H1 (cell line): ENCODE measurements around the gene ZFHX2. TPM values are rescaled to one million over a fixed set of nuclear protein-coding genes. Genes with fewer than 3 reads are reported as not detected.

Experiments used
- CBX5 ChIP-seq: fragments of 300-800, 300-1000 bp; sonication (generic); IDR thresholded peaks from 2 replicates; pipeline ENCODE4 v1.7.1; 2016; ENCODE audit warnings: antibody characterized with exemption, low read length, low read depth
- CHD7 ChIP-seq: fragments of 300-600 bp; sonication (generic); IDR thresholded peaks from 2 replicates; pipeline ENCODE4 v1.7.1; 2012; ENCODE audit warnings: low read length, moderate library complexity, mild to moderate bottlenecking, inconsistent platforms; ENCODE audit not compliant: insufficient replicate concordance
- EZH2 ChIP-seq: fragments of 200-600 bp; sonication (generic); IDR thresholded peaks from 2 replicates; pipeline ENCODE4 v1.7.1; 2012; ENCODE audit warnings: low read depth, mild to moderate bottlenecking, moderate library complexity, low read length, inconsistent platforms; ENCODE audit not compliant: severe bottlenecking
- KDM5A ChIP-seq: fragments of 200-600 bp; IDR thresholded peaks from 2 replicates; pipeline ENCODE4 v1.7.1; 2012; ENCODE audit warnings: mild to moderate bottlenecking, low read length, inconsistent platforms, mixed read lengths
- POU5F1 ChIP-seq: IDR thresholded peaks from 2 replicates; pipeline ENCODE4 v1.6.1; 2011; ENCODE audit warnings: low read depth, mild to moderate bottlenecking, low read length, moderate library complexity
- SP2 ChIP-seq: IDR thresholded peaks from 2 replicates; pipeline ENCODE4 v1.6.1; 2012; ENCODE audit warnings: mild to moderate bottlenecking, low read length, inconsistent platforms
- SP4 ChIP-seq: IDR thresholded peaks from 2 replicates; pipeline ENCODE4 v1.6.1; 2012; ENCODE audit warnings: low read length, inconsistent platforms
- TAF1 ChIP-seq: IDR thresholded peaks from 2 replicates; pipeline ENCODE4 v1.6.1; 2011; ENCODE audit warnings: mild to moderate bottlenecking, low read depth, low read length
- USF2 ChIP-seq: IDR thresholded peaks from 2 replicates; pipeline ENCODE4 v1.6.1; 2011; ENCODE audit warnings: low read length, improper control_type of control experiment
- polyA plus RNA-seq, 7 experiments: library from polyadenylated mRNA; depleted of rRNA in 3 of 7; stranded (reverse) in 5 of 7; unstranded in 2 of 7; fragments of >200 nt in 5 of 7; fragments of 200-250 nt in 2 of 7; gene quantifications; 1 replicate in 5 of 7; 2 replicates in 1 of 7; 4 replicates in 1 of 7; pipeline versions ENCODE4 v1.2.1 to v1.2.3, GENCODE V29; 2011 to 2013; ENCODE audit warnings: missing spikeins in 2 of 7, mixed read lengths in 2 of 7
- total RNA-seq: library from RNA; stranded (reverse); fragmentation: NEBNext Ultra II Directional; extraction: Animal tissue kit (Norgen Biotek cat#: 25700); gene quantifications from 2 replicates; pipeline ENCODE4 v1.2.1, GENCODE V29; 2021

Gene ZFHX2
- total and polyA plus RNA-seq, 2 of the 8 experiments (the other 6 are each of a cell fraction or from before 2014, with no cell fraction given), result 2.7 to 27.0 TPM

DNA sequence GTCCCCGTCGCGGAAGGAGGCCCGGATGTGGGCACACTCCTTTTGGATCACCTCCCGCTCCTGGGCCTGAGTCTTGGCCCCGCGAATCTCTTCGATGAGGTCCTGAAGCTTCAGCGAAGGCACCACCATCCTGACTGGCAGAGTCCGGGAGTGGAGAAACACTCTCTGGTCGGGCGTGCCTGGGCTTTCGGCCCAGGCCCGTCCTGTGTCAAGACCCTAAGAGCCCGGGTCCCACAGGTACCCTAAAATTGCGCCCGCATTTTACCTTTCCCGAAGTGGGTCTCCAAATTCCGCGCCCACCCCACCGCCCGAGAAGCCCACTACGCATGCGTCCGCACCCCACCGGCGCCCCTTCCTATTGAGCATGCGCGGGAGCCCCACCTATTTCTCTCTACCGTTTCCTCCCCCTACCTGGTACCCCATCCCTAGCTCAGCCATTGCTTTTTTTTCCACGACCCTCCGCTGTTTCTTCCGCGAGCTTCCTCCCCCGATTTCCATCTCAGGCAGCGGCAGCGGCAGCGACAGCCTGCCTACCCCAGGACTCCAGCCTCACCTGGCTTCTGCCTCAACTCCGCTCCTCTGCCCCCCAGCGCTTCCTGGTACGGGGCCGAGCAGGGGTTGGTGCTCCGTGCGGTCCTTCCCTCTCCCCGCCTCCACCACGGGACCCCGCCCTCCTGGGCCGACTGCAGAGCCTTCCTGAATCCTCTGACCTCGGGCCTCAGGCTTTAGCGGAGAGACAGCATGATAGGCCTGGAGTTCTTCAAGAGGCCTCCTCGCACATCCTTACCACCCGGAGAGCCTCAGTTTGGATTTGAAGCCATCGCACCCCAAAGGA lies 15.8 kb upstream of the ZFHX2 start, which contains the start of gene AP1G2 (continued):
- TF ChIP-seq CHD7, result no peak
- TF ChIP-seq SP4, result no peak
- TF ChIP-seq TAF1, result no peak; the same call in 1 of the 2 replicates
- TF ChIP-seq CBX5, result no peak
- TF ChIP-seq KDM5A, result no peak
- no peak for TF ChIP-seq USF2
- TF ChIP-seq POU5F1, result no peak
- TF ChIP-seq EZH2, result no peak
- TF ChIP-seq SP2, result no peak
